ENCODE data around the gene TMSB4X.

DNA sequence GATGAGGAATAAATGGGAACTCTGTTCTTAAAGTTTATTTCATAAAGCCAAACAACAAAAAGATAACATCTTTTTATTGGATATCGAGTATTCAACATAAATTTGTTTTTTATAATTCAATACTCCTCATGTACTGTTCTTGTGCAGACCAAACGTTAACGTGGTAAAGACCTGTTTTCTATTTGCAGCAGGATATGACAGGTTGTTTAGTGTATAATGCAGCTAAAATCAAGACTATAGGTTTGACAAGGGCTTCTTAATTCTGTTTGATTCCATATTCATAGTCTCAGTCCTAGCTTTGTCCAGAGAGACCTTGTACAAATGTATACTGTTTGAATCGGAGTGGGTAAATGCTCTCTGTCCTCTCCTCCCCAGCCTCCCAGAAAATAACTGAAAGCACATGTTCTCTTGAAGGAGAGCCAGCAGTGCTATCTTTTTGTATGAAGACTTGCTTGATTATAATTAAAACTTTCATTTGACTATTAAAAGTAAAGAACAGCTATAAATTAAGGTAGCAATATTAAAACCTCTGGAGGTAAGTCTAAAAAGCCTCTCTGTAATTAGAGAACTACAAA lies 17.7 kb downstream of the TMSB4X start:
- TF ChIP-seq, protein P1, sequence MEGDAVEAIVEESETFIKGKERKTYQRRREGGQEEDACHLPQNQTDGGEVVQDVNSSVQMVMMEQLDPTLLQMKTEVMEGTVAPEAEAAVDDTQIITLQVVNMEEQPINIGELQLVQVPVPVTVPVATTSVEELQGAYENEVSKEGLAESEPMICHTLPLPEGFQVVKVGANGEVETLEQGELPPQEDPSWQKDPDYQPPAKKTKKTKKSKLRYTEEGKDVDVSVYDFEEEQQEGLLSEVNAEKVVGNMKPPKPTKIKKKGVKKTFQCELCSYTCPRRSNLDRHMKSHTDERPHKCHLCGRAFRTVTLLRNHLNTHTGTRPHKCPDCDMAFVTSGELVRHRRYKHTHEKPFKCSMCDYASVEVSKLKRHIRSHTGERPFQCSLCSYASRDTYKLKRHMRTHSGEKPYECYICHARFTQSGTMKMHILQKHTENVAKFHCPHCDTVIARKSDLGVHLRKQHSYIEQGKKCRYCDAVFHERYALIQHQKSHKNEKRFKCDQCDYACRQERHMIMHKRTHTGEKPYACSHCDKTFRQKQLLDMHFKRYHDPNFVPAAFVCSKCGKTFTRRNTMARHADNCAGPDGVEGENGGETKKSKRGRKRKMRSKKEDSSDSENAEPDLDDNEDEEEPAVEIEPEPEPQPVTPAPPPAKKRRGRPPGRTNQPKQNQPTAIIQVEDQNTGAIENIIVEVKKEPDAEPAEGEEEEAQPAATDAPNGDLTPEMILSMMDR (IDR thresholded peaks at IDR 0.05): no peak
- no peak for TF ChIP-seq POLR2A (IDR thresholded peaks at IDR 0.05)
- no peak for TF ChIP-seq EP300 (IDR thresholded peaks at IDR 0.05)
- TF ChIP-seq POLR2AphosphoS5 (IDR thresholded peaks at IDR 0.05): no peak
